Measurements from ENCODE around the gene TTC3. TPM values are rescaled to one million over a fixed set of nuclear protein-coding genes. Genes with fewer than 3 reads are reported as not detected.
"Not testable (repeated sequence)": the region's sequence is repeated elsewhere in the genome, so short reads cannot be mapped to it uniquely, and the experiment has no call there.

Gene TTC3
- total RNA-seq, 1 donor from 2014 or later: 103 TPM

DNA sequence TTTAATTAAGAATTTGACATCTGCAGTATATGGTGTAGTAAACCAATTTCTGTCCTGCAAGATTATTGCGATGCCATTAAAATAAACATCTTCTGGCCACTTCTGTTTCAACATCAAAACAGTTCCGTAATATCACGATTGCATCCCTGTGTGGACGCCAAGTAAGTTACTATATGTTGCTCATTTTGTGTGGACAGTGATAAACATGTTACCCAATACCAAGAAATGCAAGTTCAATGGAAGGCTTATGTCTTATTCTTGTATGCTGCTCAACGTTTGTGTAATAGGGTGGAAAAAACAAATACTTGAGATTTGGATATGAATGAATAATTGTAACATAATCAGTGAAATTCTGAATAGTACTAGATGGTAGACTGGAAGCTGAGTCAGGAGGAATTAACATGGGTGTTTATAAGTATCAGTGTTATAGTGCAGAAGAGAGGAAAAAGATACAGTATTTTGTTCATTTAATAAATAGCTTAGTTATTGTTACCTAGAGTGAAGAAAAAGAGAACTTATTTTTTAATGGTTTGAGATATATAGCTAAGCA, 15.2 kb downstream of the TTC3 start:
- DNase-seq (ENCODE audit: low spot score): no peak

DNA sequence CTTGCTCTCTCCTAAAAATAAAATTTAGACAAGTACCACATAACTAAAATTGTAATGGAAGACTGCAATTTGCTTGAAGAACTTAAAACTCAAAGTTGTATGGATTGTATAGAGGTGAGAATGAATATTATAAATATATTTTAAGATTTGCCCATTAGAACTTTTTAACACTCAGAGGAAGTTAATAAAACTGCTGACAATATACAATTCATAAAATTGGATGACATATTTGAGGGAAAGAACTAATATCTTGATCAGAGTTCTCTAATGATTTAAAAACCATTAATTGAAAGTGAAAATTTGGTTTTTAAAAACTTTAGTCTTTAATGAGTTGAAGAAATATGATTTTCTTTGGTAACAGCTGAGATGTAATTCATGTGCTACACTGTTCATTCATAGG, 20.9 kb downstream of the TTC3 start:
- no peak for DNase-seq (ENCODE audit: low spot score)

DNA sequence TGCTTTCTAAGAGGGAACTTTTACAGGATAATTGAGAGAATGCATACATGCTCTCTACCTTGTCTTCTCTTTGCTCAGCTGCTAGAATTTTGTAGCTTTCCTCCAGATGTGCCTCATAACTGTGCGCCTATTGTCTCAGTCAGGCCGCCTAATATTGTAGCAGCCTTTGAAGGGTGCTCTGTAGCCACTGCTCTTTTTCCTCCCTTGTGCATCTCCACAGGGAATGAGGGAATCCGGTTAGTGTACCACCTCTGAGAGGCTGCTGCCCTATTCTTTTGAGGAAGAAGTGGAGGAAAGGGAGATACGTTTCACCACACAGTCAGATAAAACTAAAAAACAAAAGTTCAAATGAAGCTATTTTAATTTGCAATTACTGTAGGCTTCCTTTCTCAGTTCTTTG, 22.8 kb downstream of the TTC3 start:
- no peak for DNase-seq (ENCODE audit: low spot score)

DNA sequence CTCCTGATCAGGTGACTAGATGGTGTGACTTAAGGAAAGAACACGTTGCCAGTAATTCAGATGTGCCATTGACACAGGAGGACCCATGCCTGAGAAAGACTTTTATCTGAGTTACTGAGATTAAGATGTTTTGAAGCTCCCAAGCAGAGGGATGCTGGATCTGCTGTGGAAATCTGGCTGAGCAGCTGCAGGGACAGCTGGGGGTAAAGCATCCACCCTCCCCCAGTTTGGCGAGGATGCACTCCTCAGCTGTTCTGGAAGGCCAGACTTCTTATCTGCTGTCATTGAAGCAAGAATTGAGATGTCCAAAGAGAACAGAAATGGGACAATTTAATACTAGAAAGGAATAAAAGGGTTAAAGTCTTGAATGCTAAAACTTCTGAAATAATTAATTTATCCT, 25.7 kb downstream of the TTC3 start:
- no peak for DNase-seq (ENCODE audit: low spot score)

DNA sequence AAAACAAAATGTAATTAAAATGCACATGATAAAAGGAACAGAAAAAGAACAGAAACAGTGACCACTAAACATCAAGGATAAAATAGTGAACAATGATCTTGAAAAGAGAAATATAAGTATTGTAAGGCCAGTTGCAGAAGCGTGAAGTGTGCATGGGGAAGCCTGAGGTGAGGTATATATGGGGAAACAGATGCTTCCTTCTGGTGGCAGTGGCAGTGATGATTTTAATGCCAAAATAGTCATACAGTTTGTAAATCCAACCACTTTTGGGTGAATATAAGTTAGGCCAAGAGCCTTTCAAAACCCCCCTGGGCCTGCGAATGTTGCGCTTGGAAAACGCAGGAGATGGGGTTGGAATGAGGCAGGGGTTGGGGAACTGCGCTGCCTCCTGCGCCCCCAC, 27.3 kb downstream of the TTC3 start:
- DNase-seq (ENCODE audit: low spot score): no peak

DNA sequence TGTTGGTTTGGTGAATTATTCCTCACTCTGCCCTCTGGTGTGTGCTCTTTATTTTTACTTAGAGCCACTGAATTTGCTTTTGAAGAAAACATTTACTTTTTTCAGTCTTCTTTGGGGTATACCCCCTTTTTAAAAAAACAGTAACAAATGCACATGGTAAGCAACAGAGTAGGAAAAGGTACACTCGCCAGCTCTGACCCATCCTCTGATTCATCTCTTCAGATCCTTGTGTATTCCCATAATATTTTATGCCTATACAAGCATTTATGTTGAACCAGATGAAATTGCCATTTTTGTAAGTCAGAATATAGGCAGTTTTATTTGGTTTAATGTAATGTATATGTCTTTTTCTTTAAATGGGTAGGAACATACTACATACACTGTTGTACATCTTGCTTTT, 28.3 kb downstream of the TTC3 start:
- no peak for DNase-seq (ENCODE audit: low spot score)

DNA sequence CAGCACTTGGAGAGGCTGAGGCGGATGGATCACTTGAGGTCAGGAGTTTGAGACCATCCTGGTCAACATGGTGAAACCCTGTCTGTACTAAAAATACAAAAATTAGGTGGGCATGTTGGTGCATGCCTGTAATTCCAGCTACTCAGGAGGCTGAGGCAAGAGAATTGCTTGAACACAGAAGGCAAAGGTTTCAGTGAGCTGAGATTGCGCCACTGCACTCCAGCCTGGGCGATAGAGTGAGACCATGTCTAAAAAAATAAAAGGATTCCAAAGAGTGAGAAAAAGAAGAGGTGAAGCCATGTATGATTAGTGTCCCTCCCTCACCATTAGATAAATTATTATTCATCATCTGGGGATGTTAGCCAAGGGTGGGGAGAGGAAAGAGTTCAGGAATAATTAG, 29.7 kb downstream of the TTC3 start:
- not testable (repeated sequence) for DNase-seq (ENCODE audit: low spot score)

DNA sequence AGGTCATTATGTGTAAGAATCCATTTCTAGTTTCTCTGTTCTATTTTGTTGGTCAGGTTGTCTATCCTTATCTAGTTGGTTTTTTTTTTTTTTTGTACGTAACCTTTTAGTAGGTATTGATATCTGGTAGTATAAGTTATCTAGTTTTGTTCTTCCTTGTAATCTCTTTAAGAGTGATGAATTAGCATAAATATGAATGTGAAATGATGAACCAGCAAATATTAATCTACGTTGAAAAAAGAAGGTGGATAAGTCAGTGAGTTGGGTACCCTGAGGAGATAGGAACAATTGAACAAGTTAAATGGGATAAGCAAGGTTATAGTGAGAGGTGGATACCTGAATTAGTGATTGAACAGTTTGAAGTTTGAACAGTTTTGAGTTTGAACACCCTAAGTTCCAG, 33.9 kb downstream of the TTC3 start:
- no peak for DNase-seq (ENCODE audit: low spot score)

DNA sequence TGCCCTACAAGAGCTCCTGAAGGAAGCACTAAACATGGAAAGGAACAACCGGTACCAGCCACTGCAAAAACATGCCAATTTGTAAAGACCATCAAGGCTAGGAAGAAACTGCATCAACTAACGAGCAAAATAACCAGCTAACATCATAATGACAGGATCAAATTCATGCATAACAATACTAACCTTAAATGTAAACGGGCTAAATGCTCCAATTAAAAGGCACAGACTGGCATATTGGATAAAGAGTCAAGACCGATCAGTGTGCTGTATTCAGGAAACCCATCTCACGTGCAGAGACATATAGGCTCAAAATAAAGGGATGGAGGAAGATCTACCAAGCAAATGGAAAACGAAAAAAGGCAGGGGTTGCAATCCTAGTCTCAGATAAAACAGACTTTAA, 38.0 kb downstream of the TTC3 start:
- DNase-seq (ENCODE audit: low spot score): not testable (repeated sequence)

DNA sequence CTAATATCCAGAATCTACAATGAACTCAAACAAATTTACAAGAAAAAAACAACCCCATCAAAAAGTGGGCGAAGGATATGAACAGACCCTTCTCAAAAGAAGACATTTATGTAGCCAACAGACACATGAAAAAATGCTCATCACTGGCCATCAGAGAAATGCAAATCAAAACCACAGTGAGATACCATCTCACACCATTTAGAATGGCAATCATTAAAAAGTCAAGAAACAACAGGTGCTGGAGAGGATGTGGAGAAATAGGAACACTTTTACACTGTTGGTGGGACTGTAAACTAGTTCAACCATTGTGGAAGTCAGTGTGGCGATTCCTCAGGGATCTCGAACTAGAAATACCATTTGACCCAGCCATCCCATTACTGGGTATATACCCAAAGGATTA, 41.2 kb downstream of the TTC3 start:
- DNase-seq (ENCODE audit: low spot score): not testable (repeated sequence)

DNA sequence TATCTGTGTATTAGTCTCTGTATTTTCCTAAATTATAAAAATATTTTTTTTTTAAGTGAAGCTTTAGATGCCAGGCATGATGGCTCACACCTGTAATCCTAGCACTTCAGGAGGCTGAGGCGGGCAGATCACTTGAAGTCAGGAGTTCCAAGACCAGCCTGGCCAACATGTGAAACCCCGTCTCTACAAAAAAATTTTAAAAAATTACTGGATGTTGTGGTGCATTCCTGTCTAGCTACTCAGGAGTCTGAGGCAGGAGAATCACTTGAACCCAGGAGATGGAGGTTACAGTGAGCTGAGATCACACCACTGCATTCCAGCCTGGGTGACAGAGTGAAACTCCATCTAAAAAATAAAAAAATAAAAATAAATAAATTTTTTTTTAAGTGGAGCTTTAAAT, 43.4 kb downstream of the TTC3 start:
- DNase-seq (ENCODE audit: low spot score): not testable (repeated sequence)

DNA sequence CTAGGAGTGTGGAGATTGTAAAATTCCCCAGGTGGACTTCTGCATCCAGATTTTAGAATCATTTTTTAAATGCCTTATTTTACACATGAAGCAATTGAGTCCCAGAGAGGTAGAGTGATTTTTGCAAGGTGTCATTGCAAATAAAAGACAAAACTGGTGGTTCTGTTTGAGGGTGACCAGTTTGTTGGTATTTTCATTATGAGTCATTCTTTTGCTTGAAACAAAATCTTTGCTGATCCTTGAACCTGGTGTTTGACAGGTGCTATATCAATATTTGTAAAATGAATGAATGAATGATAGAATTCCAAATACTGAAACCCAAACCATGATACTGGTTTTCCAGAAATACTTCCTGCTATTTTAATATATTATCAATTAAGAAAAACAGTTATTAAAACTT, 44.1 kb downstream of the TTC3 start:
- DNase-seq (ENCODE audit: low spot score): no peak

DNA sequence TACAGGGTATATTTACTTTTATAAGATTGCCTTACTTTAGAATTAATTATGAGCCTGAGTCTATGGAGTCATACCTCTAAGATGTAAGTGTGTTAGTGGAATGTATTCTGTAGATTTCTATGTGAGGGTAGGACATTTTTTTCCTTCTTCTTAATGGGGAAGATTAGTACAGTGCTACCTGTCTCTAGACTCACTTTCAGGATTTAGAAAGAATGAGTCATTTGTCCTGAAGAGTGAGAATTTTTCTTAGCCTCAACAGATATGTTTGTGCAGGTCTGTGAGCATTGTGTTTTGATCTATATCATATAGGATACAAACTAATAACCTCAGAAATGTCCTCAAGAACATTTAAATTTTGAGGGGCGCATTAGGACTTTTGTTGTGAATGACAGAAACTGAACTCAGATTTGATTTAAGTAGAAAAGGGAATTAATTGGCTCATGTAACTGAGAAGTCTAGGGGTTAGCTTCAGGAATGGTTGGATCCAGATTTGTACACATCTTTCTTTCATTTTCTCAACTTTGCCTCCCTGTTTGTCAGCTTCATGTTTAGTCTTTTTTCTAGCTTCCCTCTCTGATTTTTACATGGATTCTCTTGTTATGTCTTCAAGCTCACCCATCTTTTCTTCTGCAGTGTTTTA, 45.3 kb downstream of the TTC3 start:
- no peak for DNase-seq (ENCODE audit: low spot score)

DNA sequence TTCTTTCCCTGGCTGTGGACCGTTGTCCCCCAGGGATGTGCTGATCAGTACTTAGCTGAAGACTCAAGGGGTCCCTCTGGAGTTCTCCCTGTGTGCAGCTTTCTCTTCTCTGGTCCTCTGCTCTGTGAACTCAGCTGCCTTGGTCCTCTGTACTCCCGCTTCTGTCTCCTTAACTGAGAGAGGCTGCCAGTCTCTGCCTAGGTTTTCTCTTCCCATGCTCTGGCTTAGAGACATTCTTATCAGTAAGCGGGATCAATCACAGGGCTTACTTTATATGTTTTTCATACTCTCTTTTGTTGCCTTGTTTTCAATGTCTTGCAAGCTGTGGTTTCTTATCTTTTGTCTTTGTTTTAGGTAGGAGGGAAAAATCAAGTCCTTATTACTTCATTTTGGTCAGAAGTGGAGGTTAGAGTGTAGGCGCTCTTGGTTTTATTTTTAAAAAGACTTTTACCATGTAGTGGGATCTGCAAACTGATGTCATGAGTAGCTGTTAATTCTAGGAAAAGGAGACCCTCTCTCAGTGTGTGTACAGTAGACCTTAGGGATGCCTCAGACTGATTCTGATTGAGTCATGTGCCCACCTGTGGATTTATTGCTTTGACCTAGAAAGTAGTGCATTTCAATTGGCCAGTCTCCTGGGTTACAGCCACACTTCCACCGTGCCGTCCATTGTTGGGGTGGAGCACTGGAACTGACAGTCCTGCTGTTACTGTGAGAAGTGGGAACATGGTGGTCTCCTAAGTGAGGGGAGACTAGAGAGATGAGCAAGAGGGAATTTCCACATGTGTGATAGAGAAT, 46.6 kb downstream of the TTC3 start:
- no peak for DNase-seq (ENCODE audit: low spot score)

DNA sequence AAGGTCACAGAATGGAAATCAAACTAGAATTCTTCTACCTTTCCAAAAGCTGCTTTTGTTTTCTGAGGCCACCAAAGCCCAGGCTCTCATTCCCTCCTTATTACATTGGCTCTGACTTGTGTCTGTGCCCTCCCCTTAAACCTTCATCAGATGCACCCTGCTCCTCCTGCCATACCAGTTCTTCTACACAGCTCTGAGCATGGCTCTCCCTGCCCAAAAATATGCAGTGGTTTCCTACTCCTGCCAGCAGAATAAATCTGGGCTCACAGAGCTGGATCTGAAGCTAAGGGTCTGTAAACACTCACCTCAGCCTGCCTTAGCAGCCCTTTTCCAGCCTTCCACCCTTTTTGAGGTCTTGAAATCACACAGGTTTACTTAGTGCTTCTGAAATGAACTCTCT, 55.0 kb downstream of the TTC3 start:
- DNase-seq (ENCODE audit: low spot score): no peak

DNA sequence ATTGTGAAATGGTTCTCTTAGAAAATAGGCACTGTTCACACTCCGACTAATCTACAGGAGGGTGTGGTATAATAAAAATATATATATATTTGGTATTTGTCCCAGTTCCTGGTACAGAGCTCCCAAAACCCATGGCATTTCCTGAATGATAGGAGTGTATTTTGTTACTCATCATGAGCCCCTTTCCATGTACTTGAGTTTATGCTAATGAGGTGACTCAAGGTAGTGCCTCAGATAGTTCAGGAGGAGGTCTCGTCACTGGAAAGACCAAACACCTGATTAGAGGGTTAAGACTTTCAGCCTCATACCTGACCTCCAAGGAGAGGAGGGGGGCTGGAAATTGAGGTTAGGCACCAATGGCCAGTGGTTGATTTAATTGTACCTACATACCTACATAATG, 57.9 kb downstream of the TTC3 start:
- DNase-seq (ENCODE audit: low spot score): no peak

DNA sequence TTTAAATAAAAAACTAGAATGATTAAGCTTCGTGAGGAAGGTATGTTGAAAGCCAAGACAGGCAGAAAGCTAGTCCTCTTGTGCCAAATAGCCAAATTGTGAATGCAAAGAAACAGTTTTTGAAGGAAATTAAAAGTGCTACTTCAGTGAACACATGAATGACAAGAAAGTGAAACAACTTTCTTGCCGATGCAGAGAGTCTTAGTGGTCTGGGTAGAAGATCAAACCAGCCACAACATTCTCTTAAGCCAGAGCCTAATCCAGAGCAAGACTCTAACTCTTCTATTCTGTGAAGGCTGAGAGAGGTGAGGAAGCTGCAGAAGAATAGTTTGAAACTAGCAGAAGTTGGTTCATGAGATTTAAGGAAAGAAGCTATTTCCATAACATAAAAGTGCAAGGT, 63.2 kb downstream of the TTC3 start:
- DNase-seq (ENCODE audit: low spot score): no peak

DNA sequence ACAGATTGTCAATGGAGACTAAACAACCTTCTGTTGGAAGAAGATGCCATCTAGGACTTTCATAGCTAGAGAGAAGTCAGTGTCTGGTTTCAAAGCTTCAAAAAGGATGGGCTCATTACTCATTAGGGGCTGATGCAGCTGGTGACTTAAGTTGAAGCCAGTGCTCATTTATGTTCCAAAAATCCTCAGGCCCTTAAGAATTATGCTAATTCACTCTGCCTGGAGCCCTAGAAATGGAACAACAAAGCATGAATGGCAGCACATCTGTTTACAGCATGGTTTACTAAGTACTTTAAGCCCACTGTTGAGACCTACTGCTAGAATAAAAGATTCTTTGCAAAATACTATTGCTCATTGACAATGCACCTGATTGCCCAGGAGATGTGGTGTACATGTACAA, 63.7 kb downstream of the TTC3 start:
- no peak for DNase-seq (ENCODE audit: low spot score)

DNA sequence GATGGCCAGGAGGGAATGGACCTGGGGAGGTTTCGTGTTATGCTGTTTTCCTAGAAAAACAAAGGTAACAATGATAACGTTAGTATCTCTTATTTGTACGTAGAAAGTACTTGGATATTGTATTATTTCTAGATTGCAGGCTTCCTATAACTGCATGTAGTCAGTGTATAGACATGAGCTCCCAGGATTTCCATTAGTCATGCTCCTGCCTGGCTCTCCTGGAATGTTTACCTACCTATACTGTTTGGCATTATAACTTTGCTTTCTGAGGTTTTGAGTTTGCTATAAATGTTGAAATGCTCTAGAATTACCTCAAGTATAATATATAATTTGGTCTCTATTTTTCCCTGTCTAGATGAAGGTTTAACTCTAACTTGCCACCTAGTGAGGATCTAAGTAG, 66.1 kb downstream of the TTC3 start:
- DNase-seq (ENCODE audit: low spot score): no peak

DNA sequence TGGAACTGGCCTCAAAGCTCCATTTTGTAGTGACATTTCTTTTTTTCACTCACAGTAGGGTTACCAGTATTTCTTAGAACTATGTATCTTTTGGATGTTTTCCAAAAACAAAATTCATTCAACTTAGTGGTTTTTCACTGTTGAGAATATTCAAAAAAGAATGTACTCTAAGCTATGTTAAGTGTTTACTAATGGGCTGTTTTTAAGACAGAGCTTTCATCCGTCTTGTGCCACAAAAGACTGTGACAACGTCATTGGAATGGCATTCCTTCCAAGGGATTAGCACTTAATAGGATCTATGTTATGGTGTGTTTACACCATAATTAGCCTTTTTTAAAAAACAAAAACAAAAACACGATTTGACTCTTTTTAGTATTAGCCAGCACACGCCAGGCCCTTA, 66.8 kb downstream of the TTC3 start:
- no peak for DNase-seq (ENCODE audit: low spot score)

DNA sequence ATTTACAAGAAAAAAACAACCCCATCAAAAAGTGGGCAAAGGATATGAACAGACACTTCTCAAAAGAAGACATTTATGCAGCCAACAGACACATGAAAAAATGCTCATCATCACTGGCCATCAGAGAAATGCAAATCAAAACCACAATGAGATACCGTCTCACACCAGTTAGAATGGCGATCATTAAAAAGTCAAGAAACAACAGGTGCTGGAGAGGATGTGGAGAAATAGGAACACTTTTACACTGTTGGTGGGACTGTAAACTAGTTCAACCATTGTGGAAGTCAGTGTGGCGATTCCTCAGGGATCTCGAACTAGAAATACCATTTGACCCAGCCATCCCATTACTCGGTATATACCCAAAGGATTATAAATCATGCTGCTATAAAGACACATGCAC, 70.3 kb downstream of the TTC3 start:
- DNase-seq (ENCODE audit: low spot score): not testable (repeated sequence)

DNA sequence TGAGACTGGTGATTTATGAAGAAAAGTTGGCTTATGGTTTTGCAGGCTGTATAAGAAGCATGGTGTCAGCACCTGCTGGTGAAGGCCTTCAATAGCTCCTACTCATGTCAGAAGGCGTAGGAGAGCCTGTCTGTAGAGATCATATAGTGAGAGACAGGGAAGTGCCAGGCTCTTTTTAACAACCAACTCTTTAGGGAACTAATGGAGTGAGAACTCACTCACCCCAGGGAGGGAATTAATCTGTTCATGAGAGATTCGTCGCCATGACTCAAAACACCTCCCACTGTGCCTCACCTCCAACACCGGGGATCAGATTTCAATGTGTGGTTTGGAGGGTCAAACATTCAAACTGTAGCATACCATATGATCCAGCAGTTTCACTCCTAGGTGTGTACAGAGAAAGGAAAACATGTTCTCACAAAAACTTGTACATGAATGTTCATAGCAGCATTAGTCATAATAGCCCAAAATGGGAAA, 72.6 kb downstream of the TTC3 start:
- no peak for DNase-seq (ENCODE audit: low spot score)
